WTC11 (cell line): ENCODE data around the gene PLAGL1. TPM values are rescaled to one million over a fixed set of nuclear protein-coding genes. Genes with fewer than 3 reads are reported as not detected.

Experiments used
- ATAC-seq: fragments of 200-7000 bp; cut with Tn5 transposase; 2 replicates; pipeline ENCODE4 v1.10.0; 2021; ENCODE audit warnings: mild to moderate bottlenecking, moderate library complexity
- CTCF ChIA-PET: fragments of 300-600 bp; sonication (Branson Sonifier 250); formaldehyde crosslinking; loops from one replicate; lab custom pipeline; 2021; ENCODE audit warnings: antibody characterized with exemption; lab: Charles Lee
- POLR2A ChIA-PET: fragments of 350-600 bp; sonication (Branson Sonifier 250); formaldehyde crosslinking; loops from one replicate; lab custom pipeline; 2021; ENCODE audit warnings: antibody characterized with exemption; lab: Charles Lee
- DNase-seq: peaks from one replicate; pipeline ENCODE4 v3.0.0; 2021; ENCODE audit warnings: low spot score
- H3K27ac Mint-ChIP-seq: 2 replicates; pipeline ENCODE4 v1.8.0; 2021; ENCODE audit warnings: mixed read lengths
- H3K27me3 Mint-ChIP-seq: 2 replicates; pipeline ENCODE4 v1.8.0; 2021; ENCODE audit warnings: low read depth, mild to moderate bottlenecking, moderate library complexity, mixed read lengths
- H3K36me3 Mint-ChIP-seq: 2 replicates; pipeline ENCODE4 v1.8.0; 2021; ENCODE audit warnings: mixed read lengths
- H3K4me1 Mint-ChIP-seq: 2 replicates; pipeline ENCODE4 v1.8.0; 2022; ENCODE audit warnings: mixed read lengths
- H3K4me3 Mint-ChIP-seq: 2 replicates; pipeline ENCODE4 v1.8.0; 2021; ENCODE audit warnings: mild to moderate bottlenecking, moderate library complexity, mixed read lengths
- H3K9me3 Mint-ChIP-seq: 2 replicates; pipeline ENCODE4 v1.8.0; 2021; ENCODE audit warnings: mixed read lengths
- ATF2 ChIP-seq: sonication (generic); formaldehyde crosslinking; IDR thresholded peaks from 2 replicates; pipeline ENCODE4 v1.8.1; 2022; ENCODE audit warnings: low read depth, missing genetic modification reagents, borderline replicate concordance
- CTCF ChIP-seq: fragments of 200-600 bp; IDR thresholded peaks from 2 replicates; pipeline ENCODE4 v1.8.0; 2022; ENCODE audit warnings: antibody characterized with exemption
- E2F1 ChIP-seq: sonication (generic); formaldehyde crosslinking; IDR thresholded peaks from 2 replicates; pipeline ENCODE4 v1.8.0; 2022; ENCODE audit warnings: mild to moderate bottlenecking, missing genetic modification reagents
- ESRRA ChIP-seq: sonication (generic); formaldehyde crosslinking; IDR thresholded peaks from 2 replicates; pipeline ENCODE4 v1.8.1; 2022; ENCODE audit warnings: mild to moderate bottlenecking, missing genetic modification reagents, borderline replicate concordance
- FOXK1 ChIP-seq: sonication (generic); formaldehyde crosslinking; IDR thresholded peaks from 2 replicates; pipeline ENCODE4 v1.8.0; 2022; ENCODE audit warnings: mild to moderate bottlenecking, moderate library complexity, missing genetic modification reagents
- HMGXB4 ChIP-seq: sonication (generic); formaldehyde crosslinking; IDR thresholded peaks from 2 replicates; pipeline ENCODE4 v1.8.1; 2023; ENCODE audit warnings: mild to moderate bottlenecking, moderate library complexity, missing genetic modification reagents
- IRF1 ChIP-seq: sonication (generic); formaldehyde crosslinking; IDR thresholded peaks from 2 replicates; pipeline ENCODE4 v1.8.0; 2023; ENCODE audit warnings: missing genetic modification reagents
- KAT7 ChIP-seq: sonication (generic); formaldehyde crosslinking; IDR thresholded peaks from 2 replicates; pipeline ENCODE4 v1.8.1; 2023; ENCODE audit warnings: missing genetic modification reagents, mild to moderate bottlenecking, borderline replicate concordance
- MLX ChIP-seq: sonication (generic); formaldehyde crosslinking; IDR thresholded peaks from 2 replicates; pipeline ENCODE4 v1.8.1; 2023; ENCODE audit warnings: mild to moderate bottlenecking, missing genetic modification reagents, moderate library complexity
- NR3C1 ChIP-seq: sonication (generic); formaldehyde crosslinking; conservative IDR thresholded peaks from 2 replicates; pipeline ENCODE4 v1.8.1; 2023; ENCODE audit warnings: low read depth, mild to moderate bottlenecking, missing genetic modification reagents
- OVOL2 ChIP-seq: fragments of 250-450 bp; sonication (Bioruptor Pico); IDR thresholded peaks from 2 replicates; pipeline ENCODE4 v1.9.0; 2021; ENCODE audit warnings: mild to moderate bottlenecking, borderline replicate concordance
- PRDM15 ChIP-seq: sonication (generic); formaldehyde crosslinking; IDR thresholded peaks from 2 replicates; pipeline ENCODE4 v1.8.0; 2022; ENCODE audit warnings: missing genetic modification reagents
- USF2 ChIP-seq: sonication (generic); formaldehyde crosslinking; IDR thresholded peaks from 2 replicates; pipeline ENCODE4 v1.8.1; 2023; ENCODE audit warnings: mild to moderate bottlenecking, missing genetic modification reagents, moderate library complexity
- ZNF512 ChIP-seq: sonication (generic); formaldehyde crosslinking; IDR thresholded peaks from 2 replicates; pipeline ENCODE4 v1.8.1; 2022; ENCODE audit warnings: missing genetic modification reagents, borderline replicate concordance
- ZSCAN18 ChIP-seq: fragments of 250-450 bp; sonication (Bioruptor Pico); IDR thresholded peaks from 2 replicates; pipeline ENCODE4 v2.1.2; 2022; ENCODE audit warnings: mild to moderate bottlenecking, moderate library complexity
- total RNA-seq: library from RNA; stranded (reverse); gene quantifications from 3 replicates; pipeline ENCODE4 v1.2.3, GENCODE V29; 2021

The PLAGL1 gene
- total RNA-seq, 1 experiment from 2014 or later, result 1.6 TPM

GRCh38 chr6:143900358-143900757 is 107.7 kb downstream of the PLAGL1 start (continued):
- TF ChIP-seq ZSCAN18 (CRISPR knock-in tag) (no peak), E2F1 (CRISPR knock-in tag) (no peak), HMGXB4 (CRISPR knock-in tag) (no peak)

- TF ChIP-seq USF2 (CRISPR knock-in tag), result no peak
- Mint-ChIP-seq H3K27me3 (no peaks in the 10 kb centered on the region), H3K36me3 (no peaks in the 10 kb centered on the region), H3K4me1 (peaks cover 9% of the 10 kb centered on the region; the same call in 1 of the 2 replicates), H3K27ac (no peak overlapping the region), H3K4me3 (no peak overlapping the region), H3K9me3 (no peaks in the 10 kb centered on the region)
- ChIA-PET POLR2A (no interaction called here), CTCF (interaction anchor here (1.0 kb wide), 1 partner anchor 304 kb away, joined by 3 read pairs; no protein-coding TSS in a partner anchor)
- DNase-seq, result no peak
- no peak for ATAC-seq
Measured at GRCh38 chr6:143896126-143896860, 111.8 kb downstream of the PLAGL1 start.

GRCh38 chr6:143894655-143895054 is 113.4 kb downstream of the PLAGL1 start:
- ChIA-PET POLR2A (no interaction called here), CTCF (no interaction called here)
- Mint-ChIP-seq H3K27me3 (no peaks in the 10 kb centered on the region), H3K27ac (no peak overlapping the region), H3K4me3 (no peak overlapping the region), H3K4me1 (peaks cover 9% of the 10 kb centered on the region; the same call in 1 of the 2 replicates), H3K9me3 (no peaks in the 10 kb centered on the region), H3K36me3 (no peaks in the 10 kb centered on the region)
- DNase-seq (no peak), ATAC-seq (no peak)
- TF ChIP-seq ATF2, result no peak
- TF ChIP-seq PRDM15 (CRISPR knock-in tag), result no peak
- TF ChIP-seq IRF1, result no peak
- no peak for TF ChIP-seq CTCF
- TF ChIP-seq KAT7 (CRISPR knock-in tag), result no peak
- TF ChIP-seq ZNF512, result no peak
- no peak for TF ChIP-seq MLX
- TF ChIP-seq FOXK1 (CRISPR knock-in tag), result no peak
- no peak for TF ChIP-seq OVOL2 (CRISPR knock-in tag)
- no peak for TF ChIP-seq ESRRA (CRISPR knock-in tag)
- TF ChIP-seq NR3C1 (CRISPR knock-in tag), result no peak
